ENCODE data around the gene SLC41A1. TPM values are rescaled to one million over a fixed set of nuclear protein-coding genes. Genes with fewer than 3 reads are reported as not detected.

SLC41A1 gene
- total and polyA plus RNA-seq, 9 of the 15 experiments (the other 6 are each of a cell fraction or from before 2014, with no cell fraction given), result 4.1 to 29.3 (median 11.4) TPM

DNA sequence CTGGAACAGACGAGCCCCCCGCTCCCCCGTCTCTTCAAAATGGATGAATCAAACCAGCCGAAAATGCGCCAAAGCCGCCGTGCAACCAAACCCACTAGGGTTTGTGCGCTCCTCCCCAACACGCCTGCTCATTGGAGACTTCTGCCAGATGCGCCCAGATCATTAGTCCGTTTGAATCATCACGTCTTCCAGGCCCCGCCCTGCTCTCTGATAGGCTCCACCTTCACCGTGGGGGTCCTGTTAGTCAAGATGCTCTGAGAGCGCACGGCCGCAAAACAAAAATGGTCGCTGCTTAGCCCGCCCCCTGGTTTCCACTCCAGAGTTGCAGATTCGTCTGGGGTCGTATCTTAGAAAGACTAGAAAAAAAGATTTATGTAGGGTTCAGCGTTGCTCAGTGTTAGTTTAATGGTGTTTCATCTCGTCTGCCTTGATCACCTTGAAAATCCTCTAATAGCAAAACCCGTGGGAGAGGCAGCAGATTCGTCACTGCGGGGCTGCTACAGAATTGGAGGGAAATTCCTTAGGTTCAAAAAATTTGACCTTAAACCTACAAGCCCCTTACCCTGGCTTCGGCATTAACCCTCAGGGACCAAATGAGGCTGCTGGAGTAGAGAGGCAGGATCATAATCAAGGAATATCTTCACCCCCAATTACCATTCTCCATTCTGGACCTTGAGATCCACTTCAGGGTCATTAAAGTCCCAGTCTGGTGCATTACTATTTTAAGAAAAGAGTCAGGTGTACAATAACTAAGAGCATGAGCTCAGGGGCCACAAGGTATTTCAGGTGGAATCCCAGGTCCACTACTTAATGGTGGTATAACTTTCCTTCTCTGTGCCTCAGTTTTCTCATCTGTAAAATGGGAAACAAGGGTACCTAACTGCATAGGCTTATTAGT, 62.6 kb downstream of the SLC41A1 start, which contains the start of gene NUCKS1 (continued):
- TF ChIP-seq ZFPM2 (CRISPR knock-in tag; IDR thresholded peaks at IDR 0.05) (no peak), NFXL1 (CRISPR knock-in tag; IDR thresholded peaks at IDR 0.05) (peak; percentile 58; the same call in 1 of the 2 replicates), PTTG1 (tag; IDR thresholded peaks at IDR 0.05; ENCODE audit: low read depth) (peak; percentile 59; the same call in 1 of the 2 replicates), ZNF354B (CRISPR knock-in tag; IDR thresholded peaks at IDR 0.05) (0 out of 2 replicates have a peak, but pooled peaks have one; percentile 2), HSF4 (CRISPR knock-in tag; IDR thresholded peaks at IDR 0.05; ENCODE audit: borderline replicate concordance) (0 out of 2 replicates have a peak, but pooled peaks have one; percentile 46), SMAD3 (CRISPR knock-in tag; conservative IDR thresholded peaks at IDR 0.05) (peak; percentile 68; the same call in 1 of the 2 replicates), HDGF (IDR thresholded peaks at IDR 0.05) (peak; percentile 94), HDAC1 (IDR thresholded peaks at IDR 0.05) (peak; percentile 71 to 96), MTA2 (IDR thresholded peaks at IDR 0.05; ENCODE audit: low read depth) (no peak)
- TF ChIP-seq, protein P1, sequence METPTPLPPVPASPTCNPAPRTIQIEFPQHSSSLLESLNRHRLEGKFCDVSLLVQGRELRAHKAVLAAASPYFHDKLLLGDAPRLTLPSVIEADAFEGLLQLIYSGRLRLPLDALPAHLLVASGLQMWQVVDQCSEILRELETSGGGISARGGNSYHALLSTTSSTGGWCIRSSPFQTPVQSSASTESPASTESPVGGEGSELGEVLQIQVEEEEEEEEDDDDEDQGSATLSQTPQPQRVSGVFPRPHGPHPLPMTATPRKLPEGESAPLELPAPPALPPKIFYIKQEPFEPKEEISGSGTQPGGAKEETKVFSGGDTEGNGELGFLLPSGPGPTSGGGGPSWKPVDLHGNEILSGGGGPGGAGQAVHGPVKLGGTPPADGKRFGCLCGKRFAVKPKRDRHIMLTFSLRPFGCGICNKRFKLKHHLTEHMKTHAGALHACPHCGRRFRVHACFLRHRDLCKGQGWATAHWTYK (CRISPR knock-in tag; IDR thresholded peaks at IDR 0.05), result no peak; the same call in none of the 2 replicates
- TF ChIP-seq, protein P2, sequence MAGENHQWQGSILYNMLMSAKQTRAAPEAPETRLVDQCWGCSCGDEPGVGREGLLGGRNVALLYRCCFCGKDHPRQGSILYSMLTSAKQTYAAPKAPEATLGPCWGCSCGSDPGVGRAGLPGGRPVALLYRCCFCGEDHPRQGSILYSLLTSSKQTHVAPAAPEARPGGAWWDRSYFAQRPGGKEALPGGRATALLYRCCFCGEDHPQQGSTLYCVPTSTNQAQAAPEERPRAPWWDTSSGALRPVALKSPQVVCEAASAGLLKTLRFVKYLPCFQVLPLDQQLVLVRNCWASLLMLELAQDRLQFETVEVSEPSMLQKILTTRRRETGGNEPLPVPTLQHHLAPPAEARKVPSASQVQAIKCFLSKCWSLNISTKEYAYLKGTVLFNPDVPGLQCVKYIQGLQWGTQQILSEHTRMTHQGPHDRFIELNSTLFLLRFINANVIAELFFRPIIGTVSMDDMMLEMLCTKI (IDR thresholded peaks at IDR 0.05; ENCODE audit: partially characterized antibody), result no peak
- TF ChIP-seq, protein P3, sequence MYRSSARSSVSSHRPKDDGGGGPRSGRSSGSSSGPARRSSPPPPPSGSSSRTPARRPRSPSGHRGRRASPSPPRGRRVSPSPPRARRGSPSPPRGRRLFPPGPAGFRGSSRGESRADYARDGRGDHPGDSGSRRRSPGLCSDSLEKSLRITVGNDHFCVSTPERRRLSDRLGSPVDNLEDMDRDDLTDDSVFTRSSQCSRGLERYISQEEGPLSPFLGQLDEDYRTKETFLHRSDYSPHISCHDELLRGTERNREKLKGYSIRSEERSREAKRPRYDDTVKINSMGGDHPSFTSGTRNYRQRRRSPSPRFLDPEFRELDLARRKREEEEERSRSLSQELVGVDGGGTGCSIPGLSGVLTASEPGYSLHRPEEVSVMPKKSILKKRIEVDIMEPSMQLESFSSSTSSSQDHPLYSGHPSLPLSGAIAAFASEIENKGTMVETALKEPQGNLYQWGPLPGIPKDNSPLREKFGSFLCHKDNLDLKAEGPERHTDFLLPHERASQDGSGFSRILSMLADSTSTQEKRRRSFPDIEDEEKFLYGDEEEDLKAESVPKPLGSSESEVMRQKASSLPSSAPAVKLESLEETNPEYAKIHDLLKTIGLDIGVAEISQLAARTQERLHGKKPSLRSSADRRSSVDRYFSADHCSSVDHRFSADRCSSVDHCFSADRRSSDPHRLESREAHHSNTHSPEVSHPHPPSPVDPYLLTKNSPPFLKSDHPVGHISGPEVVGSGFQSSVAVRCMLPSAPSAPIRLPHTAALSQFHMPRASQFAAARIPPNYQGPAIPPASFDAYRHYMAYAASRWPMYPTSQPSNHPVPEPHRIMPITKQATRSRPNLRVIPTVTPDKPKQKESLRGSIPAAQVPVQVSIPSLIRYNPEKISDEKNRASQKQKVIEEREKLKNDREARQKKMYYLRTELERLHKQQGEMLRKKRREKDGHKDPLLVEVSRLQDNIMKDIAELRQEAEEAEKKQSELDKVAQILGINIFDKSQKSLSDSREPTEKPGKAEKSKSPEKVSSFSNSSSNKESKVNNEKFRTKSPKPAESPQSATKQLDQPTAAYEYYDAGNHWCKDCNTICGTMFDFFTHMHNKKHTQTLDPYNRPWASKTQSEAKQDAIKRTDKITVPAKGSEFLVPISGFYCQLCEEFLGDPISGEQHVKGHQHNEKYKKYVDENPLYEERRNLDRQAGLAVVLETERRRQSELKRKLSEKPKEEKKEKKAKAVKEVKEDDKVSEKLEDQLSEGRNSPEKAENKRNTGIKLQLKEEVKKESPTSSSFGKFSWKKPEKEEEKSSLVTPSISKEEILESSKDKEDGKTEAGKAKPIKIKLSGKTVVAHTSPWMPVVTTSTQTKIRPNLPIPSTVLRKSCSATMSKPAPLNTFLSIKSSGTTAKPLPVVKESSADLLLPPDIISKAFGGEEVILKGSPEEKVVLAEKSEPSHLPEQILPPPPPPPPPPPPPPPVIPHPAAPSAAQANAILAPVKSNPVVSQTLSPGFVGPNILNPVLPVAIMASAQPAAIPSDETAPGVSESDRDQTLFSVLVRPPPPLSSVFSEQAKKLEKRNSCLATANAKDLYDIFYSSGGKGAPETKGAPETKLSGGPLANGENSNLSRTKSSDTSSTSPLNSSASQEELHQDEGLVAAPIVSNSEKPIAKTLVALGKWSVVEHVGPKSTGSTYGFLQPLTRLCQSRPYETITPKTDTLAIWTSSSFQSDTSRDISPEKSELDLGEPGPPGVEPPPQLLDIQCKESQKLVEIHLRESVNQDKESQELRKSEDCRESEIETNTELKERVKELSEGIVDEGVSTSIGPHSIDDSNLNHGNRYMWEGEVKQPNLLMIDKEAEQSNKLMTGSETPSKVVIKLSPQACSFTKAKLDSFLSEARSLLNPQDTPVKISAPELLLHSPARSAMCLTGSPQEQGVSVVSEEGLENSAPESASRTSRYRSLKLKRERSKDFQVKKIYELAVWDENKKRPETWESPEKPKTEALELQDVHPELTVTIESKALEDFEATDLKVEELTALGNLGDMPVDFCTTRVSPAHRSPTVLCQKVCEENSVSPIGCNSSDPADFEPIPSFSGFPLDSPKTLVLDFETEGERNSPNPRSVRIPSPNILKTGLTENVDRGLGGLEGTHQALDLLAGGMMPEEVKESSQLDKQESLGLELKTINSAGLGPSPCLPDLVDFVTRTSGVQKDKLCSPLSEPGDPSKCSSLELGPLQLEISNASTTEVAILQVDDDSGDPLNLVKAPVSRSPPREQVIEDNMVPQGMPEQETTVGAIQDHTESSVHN (IDR thresholded peaks at IDR 0.05; ENCODE audit: borderline replicate concordance in 1 of 2, low read depth in 1 of 2), result 0 out of 4 replicates have a peak, but pooled peaks of 1 of the 2 experiments have one; percentile 20
- TF ChIP-seq, protein P4, sequence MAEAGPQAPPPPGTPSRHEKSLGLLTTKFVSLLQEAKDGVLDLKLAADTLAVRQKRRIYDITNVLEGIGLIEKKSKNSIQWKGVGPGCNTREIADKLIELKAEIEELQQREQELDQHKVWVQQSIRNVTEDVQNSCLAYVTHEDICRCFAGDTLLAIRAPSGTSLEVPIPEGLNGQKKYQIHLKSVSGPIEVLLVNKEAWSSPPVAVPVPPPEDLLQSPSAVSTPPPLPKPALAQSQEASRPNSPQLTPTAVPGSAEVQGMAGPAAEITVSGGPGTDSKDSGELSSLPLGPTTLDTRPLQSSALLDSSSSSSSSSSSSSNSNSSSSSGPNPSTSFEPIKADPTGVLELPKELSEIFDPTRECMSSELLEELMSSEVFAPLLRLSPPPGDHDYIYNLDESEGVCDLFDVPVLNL (CRISPR knock-in tag; IDR thresholded peaks at IDR 0.05; ENCODE audit: low read depth), result peak; percentile 83; the same call in 1 of the 2 replicates

Measured in K562 (cell line).